Sigmoid colon (tissue), 7 donors: ENCODE results near the gene YES1. TPM values are rescaled to one million over a fixed set of nuclear protein-coding genes. Genes with fewer than 3 reads are reported as not detected.
"Not testable (repeated sequence)": the region's sequence is repeated elsewhere in the genome, so short reads cannot be mapped to it uniquely, and the experiment has no call there.

Experiments
- DNase-seq: peaks from one replicate; pipeline ENCODE4 v3.0.0-alpha.2; 2019
- H3K27ac ChIP-seq, 4 donors: fragments of 200-600 bp; sonication (generic); one replicate each; pipeline ENCODE4 v1.5.1; 2016 to 2019; ENCODE audit warnings: mild to moderate bottlenecking in 1 of 4
- H3K27me3 ChIP-seq, 3 donors: fragments of 200-600 bp; sonication (generic); one replicate each; pipeline ENCODE4 v1.5.1; 2019; ENCODE audit warnings: mild to moderate bottlenecking in 1 of 3
- H3K36me3 ChIP-seq, 4 donors: fragments of 200-600 bp; sonication (generic); one replicate each; pipeline ENCODE4 v1.5.1; 2016 to 2019
- H3K4me1 ChIP-seq, 4 donors: fragments of 200-600 bp; sonication (generic); one replicate each; pipeline ENCODE4 v1.5.1; 2017 to 2019
- H3K4me3 ChIP-seq, 4 donors: fragments of 200-600 bp; sonication (generic); one replicate each; pipeline ENCODE4 v1.5.1; 2017 to 2019; ENCODE audit warnings: mild to moderate bottlenecking in 2 of 4, moderate library complexity in 1 of 4
- H3K9me3 ChIP-seq, 4 donors: fragments of 200-600 bp in 3 of 4; sonication (generic) in 3 of 4; one replicate each; pipeline versions ENCODE4 v1.5.1 to v1.6.1; 2013 to 2019
- CTCF ChIP-seq, 4 experiments: fragments of 450-650 bp in 3 of 4; fragments of 200-600 bp in 1 of 4; IDR thresholded peaks; one replicate each; pipeline ENCODE4 v1.5.1; 2016 to 2019; ENCODE audit warnings: antibody characterized with exemption in 4 of 4, mild to moderate bottlenecking in 3 of 4, moderate library complexity in 2 of 4
- EP300 ChIP-seq, 4 donors: sonication (generic); formaldehyde crosslinking; IDR thresholded peaks; one replicate each; pipeline ENCODE4 v1.6.1; 2017; ENCODE audit warnings: antibody characterized with exemption in 4 of 4
- POLR2A ChIP-seq, 2 donors: fragments of 450-650 bp; IDR thresholded peaks; one replicate each; pipeline ENCODE4 v1.6.1; 2016; ENCODE audit warnings: antibody characterized with exemption in 2 of 2, mild to moderate bottlenecking in 2 of 2, moderate library complexity in 2 of 2
- POLR2AphosphoS5 ChIP-seq, 4 donors: sonication (generic); formaldehyde crosslinking; IDR thresholded peaks; one replicate each; pipeline ENCODE4 v1.6.1; 2017; ENCODE audit warnings: antibody characterized with exemption in 4 of 4
- WGBS, 2 donors: extraction: QIAGEN DNeasy Blood & Tissue Kit; methylation state at CpG; one replicate each; pipeline ENCODE4 v1.1.7; 2013; 5-methylcytosine and 5-hydroxymethylcytosine counted together
- intact Hi-C: fragments of 100-400 bp; cut with DNase I; formaldehyde crosslinking; loops from one replicate; pipeline ENCODE4 v1.15.1; 2023
- polyA plus RNA-seq, 3 donors: library from polyadenylated mRNA; stranded (reverse); fragments of 200-250 nt; gene quantifications; one replicate each; pipeline ENCODE4 v1.2.3, GENCODE V29; 2013
- total RNA-seq, 4 donors: library from RNA; depleted of rRNA; stranded (reverse); fragments of >200 nt; gene quantifications; one replicate each; pipeline ENCODE4 v1.1.0, GENCODE V29; 2016
- donor health status: healthy with polysubstance abuse.
- donor health status: Bipolar disorder and iron deficiency.
- donor health status: healthy.

The YES1 gene
- total and polyA plus RNA-seq, 7 donors = 27.6 to 146 (median 105) TPM

DNA sequence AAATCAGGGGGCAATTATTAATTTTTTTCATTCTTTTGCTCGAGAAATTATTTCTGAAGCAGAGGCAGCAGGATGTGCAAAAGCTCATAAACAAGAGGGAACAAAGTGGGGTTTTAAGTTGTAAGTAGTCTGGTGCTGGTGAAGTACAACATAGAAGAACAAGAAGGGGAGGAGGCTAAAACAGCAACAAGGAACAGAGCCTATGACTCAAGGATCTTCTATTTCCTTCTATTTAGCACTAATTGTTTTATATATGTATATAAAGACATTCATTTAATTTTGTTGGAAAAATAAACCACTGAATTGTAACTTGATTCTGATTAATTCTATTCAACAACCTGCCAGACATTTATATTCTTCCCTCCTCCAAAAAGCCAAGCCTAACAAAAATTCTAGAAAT, 35.0 kb downstream of the YES1 start:
- Histone ChIP-seq H3K9me3 (no peaks in the 10 kb centered on the region), H3K4me1 (peaks cover 0 to 33% (median 20%) of the 10 kb centered on the region in 4 donors), H3K4me3 (no peak overlapping the region), H3K27ac (no peak overlapping the region), H3K27me3 (no peaks in the 10 kb centered on the region), H3K36me3 (no peaks in the 10 kb centered on the region)
- intact Hi-C loops = no loop called here
- no peak for DNase-seq
- 51 to 89% methylated on average over 1 of the region's 1 CpG for WGBS, 2 donors
- no peak for TF ChIP-seq EP300 (IDR thresholded peaks at IDR 0.05)
- TF ChIP-seq CTCF (IDR thresholded peaks at IDR 0.05) = no peak
- TF ChIP-seq POLR2A (IDR thresholded peaks at IDR 0.05) = no peak
- no peak for TF ChIP-seq POLR2AphosphoS5 (IDR thresholded peaks at IDR 0.05)

DNA sequence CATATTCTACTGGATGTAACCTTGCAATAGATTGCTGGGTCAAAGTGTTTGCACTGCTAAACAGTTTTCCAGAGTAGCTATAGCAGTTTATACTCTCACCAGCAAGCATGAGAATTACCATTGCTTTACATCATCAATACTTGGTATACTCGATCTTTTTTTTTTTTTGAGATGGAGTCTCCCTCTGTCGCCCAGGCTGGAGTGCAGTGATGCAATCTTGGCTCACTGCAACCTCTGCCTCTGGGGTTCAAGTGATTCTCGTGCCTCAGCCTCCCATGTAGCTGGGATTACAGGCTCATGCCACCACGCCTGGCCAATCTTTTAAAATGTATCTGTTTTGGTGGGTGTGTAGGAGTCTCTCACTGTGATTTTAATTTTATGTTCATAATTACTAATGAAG, 36.0 kb downstream of the YES1 start:
- H3K4me3 ChIP-seq, DNase-seq, H3K27ac ChIP-seq, H3K36me3 ChIP-seq, intact Hi-C loops, H3K9me3 ChIP-seq, H3K27me3 ChIP-seq: not testable (repeated sequence)
- peaks cover 0 to 27% (median 17%) of the 10 kb centered on the region in 4 donors for H3K4me1 ChIP-seq
- 90 to 93% methylated on average over 4 of the region's 4 CpGs for WGBS, 2 donors

GRCh38 chr18:774811-775210, 37.2 kb downstream of the YES1 start:
- H3K36me3 ChIP-seq = no peaks in the 10 kb centered on the region
- WGBS, 2 donors = 40 to 83% methylated on average over 1 of the region's 1 CpG
- H3K4me3 ChIP-seq = no peak overlapping the region
- H3K4me1 ChIP-seq = peaks cover 0 to 27% (median 17%) of the 10 kb centered on the region in 4 donors
- no peaks in the 10 kb centered on the region for H3K9me3 ChIP-seq
- H3K27ac ChIP-seq = no peak overlapping the region
- no peak for DNase-seq
- H3K27me3 ChIP-seq = no peaks in the 10 kb centered on the region
- no peak for TF ChIP-seq EP300 (IDR thresholded peaks at IDR 0.05)
- no peak for TF ChIP-seq POLR2A (IDR thresholded peaks at IDR 0.05)
- no peak for TF ChIP-seq POLR2AphosphoS5 (IDR thresholded peaks at IDR 0.05)
- no peak for TF ChIP-seq CTCF (IDR thresholded peaks at IDR 0.05)
- intact Hi-C loops = no loop called here

GRCh38 chr18:773980-774624, 37.9 kb downstream of the YES1 start:
- no peaks in the 10 kb centered on the region for H3K27me3 ChIP-seq
- no peak overlapping the region for H3K4me3 ChIP-seq
- intact Hi-C loops = no loop called here
- H3K27ac ChIP-seq = no peak overlapping the region
- no peaks in the 10 kb centered on the region for H3K36me3 ChIP-seq
- peaks cover 0 to 22% (median 16%) of the 10 kb centered on the region in 4 donors for H3K4me1 ChIP-seq
- DNase-seq = no peak
- H3K9me3 ChIP-seq = no peaks in the 10 kb centered on the region
- 97% methylated on average over 14 of the region's 14 CpGs for WGBS, 2 donors
- no peak for TF ChIP-seq POLR2AphosphoS5 (IDR thresholded peaks at IDR 0.05)
- TF ChIP-seq POLR2A (IDR thresholded peaks at IDR 0.05) = no peak
- TF ChIP-seq CTCF (IDR thresholded peaks at IDR 0.05) = no peak
- no peak for TF ChIP-seq EP300 (IDR thresholded peaks at IDR 0.05)

- no peak for DNase-seq
- Histone ChIP-seq H3K36me3 (no peaks in the 10 kb centered on the region), H3K27ac (no peak overlapping the region), H3K27me3 (no peaks in the 10 kb centered on the region), H3K4me3 (no peak overlapping the region), H3K9me3 (no peaks in the 10 kb centered on the region), H3K4me1 (no peaks in the 10 kb centered on the region)
- no peak for TF ChIP-seq EP300 (IDR thresholded peaks at IDR 0.05)
- TF ChIP-seq POLR2AphosphoS5 (IDR thresholded peaks at IDR 0.05) = no peak
- intact Hi-C loops = no loop called here
Measured at GRCh38 chr18:770583-770961, 41.5 kb downstream of the YES1 start.

GRCh38 chr18:767961-768360, 44.1 kb downstream of the YES1 start:
- no peaks in the 10 kb centered on the region for H3K9me3 ChIP-seq
- no peak overlapping the region for H3K27ac ChIP-seq
- DNase-seq = no peak
- no peaks in the 10 kb centered on the region for H3K36me3 ChIP-seq
- peaks cover 0 to 4% (median 0%) of the 10 kb centered on the region in 4 donors for H3K4me1 ChIP-seq
- H3K27me3 ChIP-seq = no peaks in the 10 kb centered on the region
- TF ChIP-seq EP300 (IDR thresholded peaks at IDR 0.05) = no peak
- no peak for TF ChIP-seq POLR2A (IDR thresholded peaks at IDR 0.05)
- TF ChIP-seq CTCF (IDR thresholded peaks at IDR 0.05) = no peak
- intact Hi-C loops = no loop called here
- WGBS, 2 donors = 96 to 97% methylated on average over 1 of the region's 1 CpG
- H3K4me3 ChIP-seq = no peak overlapping the region
